Smooth muscle cell (in vitro differentiated cells): ENCODE measurements around the gene CRK. TPM values are rescaled to one million over a fixed set of nuclear protein-coding genes. Genes with fewer than 3 reads are reported as not detected.

Source experiments
- DNase-seq: peaks from one replicate; lab custom pipeline; 2025; ENCODE audit not compliant: unreplicated experiment; lab: John Stamatoyannopoulos, UW
- H2AFZ ChIP-seq: fragments of 200-600 bp; sonication (generic); 2 replicates; pipeline ENCODE4 v1.6.0; 2016; ENCODE audit warnings: antibody characterized with exemption, low read depth, mild to moderate bottlenecking
- H3F3A ChIP-seq: fragments of 200-600 bp; sonication (generic); 2 replicates; pipeline ENCODE4 v1.6.0; 2017; ENCODE audit warnings: antibody characterized with exemption, low read depth
- H3K27ac ChIP-seq: fragments of 200-600 bp; sonication (generic); 2 replicates; pipeline ENCODE4 v1.5.1; 2016; ENCODE audit warnings: low read depth, mild to moderate bottlenecking
- H3K27me3 ChIP-seq: fragments of 200-600 bp; sonication (generic); 2 replicates; pipeline ENCODE4 v1.6.1; 2016; ENCODE audit warnings: low read depth, mild to moderate bottlenecking
- H3K36me3 ChIP-seq: fragments of 200-600 bp; sonication (generic); 2 replicates; pipeline ENCODE4 v1.5.1; 2016; ENCODE audit warnings: low read depth
- H3K4me1 ChIP-seq: fragments of 200-600 bp; sonication (generic); 2 replicates; pipeline ENCODE4 v1.5.1; 2016; ENCODE audit warnings: low read depth
- H3K4me2 ChIP-seq: fragments of 200-600 bp; sonication (generic); 2 replicates; pipeline ENCODE4 v1.6.0; 2016; ENCODE audit warnings: mild to moderate bottlenecking
- H3K4me3 ChIP-seq: fragments of 200-600 bp; sonication (generic); 2 replicates; pipeline ENCODE4 v1.5.1; 2016; ENCODE audit warnings: mild to moderate bottlenecking
- H3K79me2 ChIP-seq: fragments of 200-600 bp; sonication (generic); 2 replicates; pipeline ENCODE4 v1.6.0; 2016; ENCODE audit warnings: low read depth, mild to moderate bottlenecking
- H3K9ac ChIP-seq: fragments of 200-600 bp; sonication (generic); 2 replicates; pipeline ENCODE4 v1.6.0; 2016; ENCODE audit warnings: low read depth
- H3K9me3 ChIP-seq: fragments of 200-600 bp; sonication (generic); replicated peaks from 2 replicates; pipeline ENCODE4 v1.5.1; 2016; ENCODE audit warnings: low read depth
- H4K20me1 ChIP-seq: fragments of 200-600 bp; sonication (generic); 2 replicates; pipeline ENCODE4 v1.6.0; 2016; ENCODE audit warnings: low read depth
- CTCF ChIP-seq: fragments of 200-600 bp; sonication (generic); IDR thresholded peaks from 2 replicates; pipeline ENCODE4 v1.5.1; 2017; ENCODE audit warnings: borderline replicate concordance, mild to moderate bottlenecking, antibody characterized with exemption; ENCODE audit not compliant: insufficient read depth, poor library complexity, severe bottlenecking
- WGBS: methylation state at CpG from one replicate; pipeline ENCODE4 v1.1.7; 2016; ENCODE audit warnings: low lambda C conversion rate; 5-methylcytosine and 5-hydroxymethylcytosine counted together
- polyA plus RNA-seq: library from polyadenylated mRNA; unstranded; fragments of >200 nt; fragmentation: Nextera tagmentation; extraction: Ambion mirVana; gene quantifications from 2 replicates; pipeline ENCODE4 v1.2.1, GENCODE V29; 2016
- total RNA-seq: library from RNA; depleted of rRNA; stranded (reverse); fragments of >200 nt; gene quantifications from 2 replicates; pipeline ENCODE4 v1.2.3, GENCODE V29; 2014

The CRK gene
- total and polyA plus RNA-seq, 2 experiments from 2014 or later: 49.7 to 56.8 TPM

DNA sequence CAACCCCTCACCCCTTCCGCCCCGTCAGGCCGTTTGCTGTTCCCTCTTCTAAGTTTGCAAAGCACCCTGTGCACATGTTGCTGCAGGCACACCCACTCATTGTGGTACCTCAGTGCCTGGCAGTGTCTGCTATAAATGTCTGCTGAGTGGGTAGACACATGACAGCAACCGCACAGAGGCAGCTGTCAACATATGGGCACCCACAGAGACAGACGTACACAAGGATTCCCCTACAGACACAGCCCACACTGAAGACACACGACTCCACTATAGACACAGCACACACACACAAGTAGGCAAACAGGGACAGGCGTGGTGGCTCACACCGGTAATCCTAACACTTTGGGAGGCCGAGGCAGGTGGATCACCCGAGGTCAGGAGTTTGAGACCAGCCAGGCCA, 17.8 kb upstream of the CRK start:
- no peaks in the 10 kb centered on the region for H3K9me3 ChIP-seq
- no peak overlapping the region for H2AFZ ChIP-seq
- H3K27ac ChIP-seq: no peak overlapping the region
- H3K36me3 ChIP-seq: no peaks in the 10 kb centered on the region
- DNase-seq: no peak
- no peaks in the 10 kb centered on the region for H3F3A ChIP-seq
- no peaks in the 10 kb centered on the region for H3K4me1 ChIP-seq
- no peak overlapping the region for H3K4me2 ChIP-seq
- WGBS: 94% methylated on average over 9 of the region's 10 CpGs
- no peak overlapping the region for H3K9ac ChIP-seq
- no peak for TF ChIP-seq CTCF
- peaks cover 21% of the 10 kb centered on the region for H4K20me1 ChIP-seq
- no peaks in the 10 kb centered on the region for H3K27me3 ChIP-seq
- no peaks in the 10 kb centered on the region for H3K79me2 ChIP-seq
- no peak overlapping the region for H3K4me3 ChIP-seq

GRCh38 chr17:1473170-1473569, 17.1 kb upstream of the CRK start:
- H3K79me2 ChIP-seq: no peaks in the 10 kb centered on the region
- no peak overlapping the region for H3K4me3 ChIP-seq
- H2AFZ ChIP-seq: no peak overlapping the region
- no peaks in the 10 kb centered on the region for H3F3A ChIP-seq
- no peaks in the 10 kb centered on the region for H3K4me1 ChIP-seq
- no peak overlapping the region for H3K27ac ChIP-seq
- H4K20me1 ChIP-seq: peaks cover 26% of the 10 kb centered on the region
- no peak overlapping the region for H3K4me2 ChIP-seq
- WGBS: 84% methylated on average over 11 of the region's 11 CpGs
- no peak overlapping the region for H3K9ac ChIP-seq
- H3K27me3 ChIP-seq: no peaks in the 10 kb centered on the region
- no peak for TF ChIP-seq CTCF
- H3K36me3 ChIP-seq: no peaks in the 10 kb centered on the region
- H3K9me3 ChIP-seq: no peaks in the 10 kb centered on the region
- no peak for DNase-seq

GRCh38 chr17:1471911-1472821, 16.1 kb upstream of the CRK start:
- no peak for DNase-seq
- no peak overlapping the region for H3K4me3 ChIP-seq
- no peaks in the 10 kb centered on the region for H3K79me2 ChIP-seq
- H3K9ac ChIP-seq: no peak overlapping the region
- no peak overlapping the region for H3K4me2 ChIP-seq
- no peak overlapping the region for H2AFZ ChIP-seq
- H3K27ac ChIP-seq: no peak overlapping the region
- H3K4me1 ChIP-seq: no peaks in the 10 kb centered on the region
- no peak for TF ChIP-seq CTCF
- H3K27me3 ChIP-seq: no peaks in the 10 kb centered on the region
- H3F3A ChIP-seq: no peaks in the 10 kb centered on the region
- no peaks in the 10 kb centered on the region for H3K9me3 ChIP-seq
- 95% methylated on average over 42 of the region's 42 CpGs for WGBS
- H4K20me1 ChIP-seq: peaks cover 26% of the 10 kb centered on the region
- no peaks in the 10 kb centered on the region for H3K36me3 ChIP-seq

GRCh38 chr17:1471490-1471889, 15.5 kb upstream of the CRK start:
- Histone ChIP-seq H3K4me3 (no peak overlapping the region), H4K20me1 (peaks cover 26% of the 10 kb centered on the region), H3K79me2 (no peaks in the 10 kb centered on the region), H2AFZ (no peak overlapping the region), H3K9ac (no peak overlapping the region), H3K27me3 (no peaks in the 10 kb centered on the region), H3F3A (no peaks in the 10 kb centered on the region), H3K4me1 (no peaks in the 10 kb centered on the region), H3K36me3 (no peaks in the 10 kb centered on the region), H3K9me3 (no peaks in the 10 kb centered on the region), H3K4me2 (no peak overlapping the region), H3K27ac (no peak overlapping the region)
- no peak for DNase-seq
- WGBS: over 99% methylated on average over 15 of the region's 15 CpGs
- no peak for TF ChIP-seq CTCF
